Left ventricle myocardium inferior (tissue), 1 donor: Measurements from ENCODE around the gene SULF2. TPM values are rescaled to one million over a fixed set of nuclear protein-coding genes. Genes with fewer than 3 reads are reported as not detected.

Source experiments
- DNase-seq: peaks from one replicate; pipeline ENCODE4 v3.0.0-alpha.2; 2020
- H3K27ac ChIP-seq: fragments of 200-600 bp; replicated peaks from 2 replicates; pipeline ENCODE4 v1.8.0; 2021
- H3K27me3 ChIP-seq: fragments of 200-600 bp; 2 replicates; pipeline ENCODE4 v1.8.0; 2021; ENCODE audit warnings: low read depth
- H3K36me3 ChIP-seq: fragments of 200-600 bp; 2 replicates; pipeline ENCODE4 v1.8.0; 2021
- H3K4me1 ChIP-seq: fragments of 200-600 bp; 2 replicates; pipeline ENCODE4 v1.8.0; 2021
- H3K4me3 ChIP-seq: fragments of 200-600 bp; 2 replicates; pipeline ENCODE4 v1.8.0; 2021; ENCODE audit warnings: mild to moderate bottlenecking, moderate library complexity
- H3K9me3 ChIP-seq: fragments of 200-600 bp; replicated peaks from 2 replicates; pipeline ENCODE4 v1.8.0; 2021
- intact Hi-C: fragments of 100-400 bp; cut with micrococcal nuclease; formaldehyde crosslinking; loops from one replicate; pipeline ENCODE4 v1.11.0; 2022
- total RNA-seq: library from RNA; stranded (reverse); fragmentation: NEBNext Ultra II Directional; extraction: Animal tissue kit (Norgen Biotek cat#: 25700); gene quantifications from one replicate; pipeline ENCODE4 v1.2.1, GENCODE V29; 2021
- TF ChIP-seq, protein P1 (sequence below): fragments of 200-600 bp; IDR thresholded peaks from 2 replicates; pipeline ENCODE4 v1.8.0; 2021; ENCODE audit warnings: antibody characterized with exemption, mild to moderate bottlenecking, borderline replicate concordance
- donor health status: DM: no; HTN: yes; CAD: no; lungs with severe emphysema.

The SULF2 gene
- total RNA-seq, 1 donor from 2014 or later, result 40.7 TPM

DNA sequence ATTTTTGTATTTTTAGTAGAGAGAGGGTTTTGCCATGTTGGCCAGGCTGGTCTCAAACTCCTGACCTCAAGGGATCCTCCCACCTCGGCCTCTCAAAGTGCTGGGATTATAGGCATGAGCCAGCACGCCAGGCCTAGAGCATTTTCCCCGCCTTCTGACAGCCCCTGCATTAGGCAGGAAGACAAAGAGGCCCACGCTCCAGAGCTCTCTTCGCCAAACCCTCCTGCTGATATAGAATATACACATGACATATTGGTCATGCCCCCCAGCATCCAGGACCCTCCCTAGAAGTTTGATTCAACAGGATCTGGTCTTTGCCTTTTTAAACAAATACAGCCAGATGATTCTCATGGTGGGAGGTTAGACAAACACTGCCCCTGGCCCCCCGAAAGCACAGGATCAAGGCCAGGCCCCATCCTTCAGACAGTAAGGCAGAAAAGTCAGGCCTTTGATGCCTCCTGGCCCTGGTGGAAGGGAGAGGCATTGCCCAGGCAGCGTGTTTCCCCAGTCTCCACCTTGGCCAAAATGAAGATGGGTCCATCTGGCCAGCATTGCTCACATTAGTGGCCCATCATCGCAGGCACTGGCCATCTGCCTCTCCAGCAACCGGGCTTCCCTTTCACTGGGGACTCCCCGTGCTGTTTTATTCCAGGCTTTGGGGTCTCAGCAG, 4.4 kb downstream of the SULF2 start:
- TF ChIP-seq, protein P1, sequence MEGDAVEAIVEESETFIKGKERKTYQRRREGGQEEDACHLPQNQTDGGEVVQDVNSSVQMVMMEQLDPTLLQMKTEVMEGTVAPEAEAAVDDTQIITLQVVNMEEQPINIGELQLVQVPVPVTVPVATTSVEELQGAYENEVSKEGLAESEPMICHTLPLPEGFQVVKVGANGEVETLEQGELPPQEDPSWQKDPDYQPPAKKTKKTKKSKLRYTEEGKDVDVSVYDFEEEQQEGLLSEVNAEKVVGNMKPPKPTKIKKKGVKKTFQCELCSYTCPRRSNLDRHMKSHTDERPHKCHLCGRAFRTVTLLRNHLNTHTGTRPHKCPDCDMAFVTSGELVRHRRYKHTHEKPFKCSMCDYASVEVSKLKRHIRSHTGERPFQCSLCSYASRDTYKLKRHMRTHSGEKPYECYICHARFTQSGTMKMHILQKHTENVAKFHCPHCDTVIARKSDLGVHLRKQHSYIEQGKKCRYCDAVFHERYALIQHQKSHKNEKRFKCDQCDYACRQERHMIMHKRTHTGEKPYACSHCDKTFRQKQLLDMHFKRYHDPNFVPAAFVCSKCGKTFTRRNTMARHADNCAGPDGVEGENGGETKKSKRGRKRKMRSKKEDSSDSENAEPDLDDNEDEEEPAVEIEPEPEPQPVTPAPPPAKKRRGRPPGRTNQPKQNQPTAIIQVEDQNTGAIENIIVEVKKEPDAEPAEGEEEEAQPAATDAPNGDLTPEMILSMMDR, result no peak
- Histone ChIP-seq H3K4me1 (peaks cover 57% of the 10 kb centered on the region), H3K9me3 (no peaks in the 10 kb centered on the region), H3K36me3 (no peaks in the 10 kb centered on the region), H3K4me3 (no peak overlapping the region), H3K27ac (no peak overlapping the region), H3K27me3 (peaks cover 54% of the 10 kb centered on the region)
- no peak for DNase-seq
- intact Hi-C loops, result loop anchor here (10.0 kb wide), 1 partner anchor 834 kb away; no protein-coding TSS in a partner anchor

DNA sequence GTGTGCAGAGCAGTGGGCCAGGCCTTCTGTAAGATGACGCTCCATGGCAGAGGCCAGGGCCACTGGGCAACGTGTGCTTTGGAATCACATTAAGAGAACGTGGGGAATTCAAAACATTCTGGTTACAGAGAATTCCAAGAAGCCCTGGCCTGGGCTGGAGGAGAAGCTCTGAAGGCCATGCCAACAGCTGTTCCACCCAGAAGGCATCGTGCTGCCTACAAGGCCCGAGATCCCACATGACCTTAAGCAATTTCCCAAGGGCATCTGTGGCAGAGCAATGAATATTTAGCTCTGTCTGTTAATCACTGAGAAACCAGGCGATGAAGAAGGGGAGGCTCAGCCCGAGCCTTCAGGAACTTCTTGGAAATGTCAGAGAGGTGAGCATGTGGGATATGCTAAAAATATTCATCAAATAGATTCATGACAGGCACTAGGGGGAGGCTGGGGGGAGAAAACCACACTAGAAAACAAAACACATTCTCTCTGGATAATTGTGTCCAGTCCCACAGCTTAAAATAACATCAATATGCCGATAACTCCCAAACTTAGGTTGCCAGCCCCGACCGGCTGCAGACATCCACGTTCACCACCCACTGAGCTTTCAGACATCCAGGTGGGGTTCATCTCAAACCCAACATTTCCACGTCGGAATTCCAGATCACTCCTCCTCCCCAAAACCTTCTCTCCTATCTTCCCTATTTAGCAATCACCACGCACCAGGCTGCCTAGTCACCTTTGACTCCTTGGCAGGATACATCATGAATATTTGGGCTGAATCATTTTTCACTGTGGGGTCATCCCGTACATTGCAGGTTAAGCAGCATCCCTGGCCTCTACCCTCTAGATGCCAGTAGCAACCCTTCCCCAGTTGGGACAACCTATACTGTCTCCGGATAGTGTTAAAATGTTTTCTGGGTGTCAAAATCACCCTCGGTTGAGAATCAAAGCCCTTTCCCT, 6.6 kb downstream of the SULF2 start:
- H3K4me1 ChIP-seq, result peaks cover 55% of the 10 kb centered on the region
- H3K27ac ChIP-seq, result no peak overlapping the region
- H3K36me3 ChIP-seq, result no peaks in the 10 kb centered on the region
- no peak for DNase-seq
- intact Hi-C loops, result loop anchor here (10.0 kb wide), 1 partner anchor 54 kb away; no protein-coding TSS in a partner anchor
- TF ChIP-seq, protein P1, result no peak
- no peak overlapping the region for H3K4me3 ChIP-seq
- H3K27me3 ChIP-seq, result peaks cover 56% of the 10 kb centered on the region
- peaks cover 6% of the 10 kb centered on the region for H3K9me3 ChIP-seq

DNA sequence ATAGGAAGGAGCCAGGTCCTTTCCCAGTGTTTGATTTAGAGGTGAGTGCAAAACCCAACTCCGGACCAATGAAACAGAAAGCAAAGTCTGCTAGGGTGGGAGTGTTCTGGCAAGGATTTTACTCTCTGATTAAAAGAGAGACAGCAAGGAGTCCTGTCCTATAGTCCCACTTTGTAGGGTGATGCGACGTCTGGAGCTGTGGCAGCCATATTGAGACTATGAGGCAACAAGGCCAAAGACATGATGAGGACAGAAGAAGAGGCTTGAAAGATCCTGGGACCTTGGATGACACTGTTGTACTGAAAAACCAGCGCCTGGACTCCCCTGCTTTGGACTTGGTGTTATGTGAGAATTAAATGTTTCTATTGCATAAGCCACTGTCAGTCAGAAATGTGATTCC, 8.1 kb downstream of the SULF2 start:
- Histone ChIP-seq H3K27ac (no peak overlapping the region), H3K4me1 (peaks cover 48% of the 10 kb centered on the region), H3K27me3 (peaks cover 41% of the 10 kb centered on the region), H3K36me3 (no peaks in the 10 kb centered on the region), H3K4me3 (no peak overlapping the region), H3K9me3 (peaks cover 6% of the 10 kb centered on the region)
- DNase-seq, result no peak
- intact Hi-C loops, result loop anchor here (10.0 kb wide), 1 partner anchor 52 kb away; no protein-coding TSS in a partner anchor
- TF ChIP-seq, protein P1, result no peak

DNA sequence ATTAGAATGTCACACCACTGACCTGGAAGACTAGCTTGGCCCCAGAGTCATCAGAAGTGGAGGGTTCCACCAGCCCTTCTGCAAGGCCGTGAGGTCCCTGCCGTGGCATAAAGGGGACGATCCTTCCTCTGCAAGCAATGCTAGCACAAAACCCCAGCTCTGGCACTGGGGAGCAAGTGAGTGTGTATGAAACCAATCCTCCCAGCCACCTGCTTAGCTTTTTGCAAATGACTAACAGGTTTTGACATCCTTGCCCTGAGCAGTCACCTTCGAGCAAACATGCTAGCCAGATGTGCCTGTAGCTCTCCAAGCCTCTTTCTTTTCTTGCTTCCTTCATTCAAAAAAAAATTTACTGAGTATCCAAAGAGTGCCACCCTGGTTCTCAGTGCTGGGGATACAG, 8.6 kb downstream of the SULF2 start:
- Histone ChIP-seq H3K27me3 (peaks cover 36% of the 10 kb centered on the region), H3K4me3 (no peak overlapping the region), H3K4me1 (peaks cover 45% of the 10 kb centered on the region), H3K9me3 (peaks cover 6% of the 10 kb centered on the region), H3K27ac (no peak overlapping the region), H3K36me3 (no peaks in the 10 kb centered on the region)
- TF ChIP-seq, protein P1, result no peak
- intact Hi-C loops, result loop anchor here (10.0 kb wide), 1 partner anchor 52 kb away; no protein-coding TSS in a partner anchor
- DNase-seq, result no peak

DNA sequence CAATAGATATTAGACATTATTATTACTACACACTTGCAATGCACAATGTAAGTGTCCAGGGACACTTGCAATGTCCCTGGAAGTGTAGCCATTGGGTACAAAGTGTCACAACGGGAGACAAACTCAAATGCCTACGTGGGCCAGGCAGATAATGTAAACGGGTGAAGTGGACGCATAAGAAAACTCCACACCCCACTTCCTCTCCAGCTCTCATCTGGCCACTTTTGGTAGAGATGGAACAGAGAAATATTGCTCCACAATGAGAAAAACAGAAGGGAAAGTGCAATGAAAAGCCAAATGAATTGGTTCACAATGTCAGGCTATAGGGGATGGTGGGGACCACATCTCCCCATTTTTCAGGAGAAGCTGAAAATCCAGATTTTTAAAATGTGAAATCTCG, 9.4 kb downstream of the SULF2 start:
- H3K36me3 ChIP-seq, result peaks cover under 1% of the 10 kb centered on the region
- no peak for DNase-seq

More for the DNA sequence above, 9.4 kb downstream of the SULF2 start:
- Histone ChIP-seq H3K4me3 (no peak overlapping the region), H3K4me1 (peaks cover 41% of the 10 kb centered on the region), H3K27ac (no peak overlapping the region), H3K27me3 (peaks cover 28% of the 10 kb centered on the region), H3K9me3 (peaks cover 8% of the 10 kb centered on the region)
- TF ChIP-seq, protein P1, result no peak
- intact Hi-C loops, result loop anchor here (10.0 kb wide), 1 partner anchor 51 kb away; no protein-coding TSS in a partner anchor
